Left lung (tissue), 10 donors: ENCODE results near the gene HOXA11. TPM values are rescaled to one million over a fixed set of nuclear protein-coding genes. Genes with fewer than 3 reads are reported as not detected.

ENCODE experiments used
- ATAC-seq: fragments of 200-7000 bp; cut with Tn5 transposase; one replicate; pipeline ENCODE4 v1.9.1; 2020; ENCODE audit warnings: moderate library complexity
- DNase-seq, 4 donors: peaks; one replicate each; pipeline ENCODE4 v3.0.0-alpha.2; 2013 to 2020
- H3K27ac ChIP-seq, 2 donors: fragments of 200-600 bp; sonication (generic) in 1 of 2; one replicate each; pipeline versions ENCODE4 v1.5.0 to v1.8.0; 2020 to 2021
- H3K27me3 ChIP-seq, 2 donors: fragments of 200-600 bp; sonication (generic) in 1 of 2; one replicate each; pipeline versions ENCODE4 v1.5.0 to v1.8.0; 2020 to 2021
- H3K36me3 ChIP-seq, 2 donors: fragments of 200-600 bp; sonication (generic) in 1 of 2; one replicate each; pipeline versions ENCODE4 v1.5.0 to v1.8.0; 2020 to 2021
- H3K4me1 ChIP-seq, 2 donors: fragments of 200-600 bp; one replicate each; pipeline ENCODE4 v1.8.0; 2021
- H3K4me3 ChIP-seq, 2 donors: fragments of 200-600 bp; sonication (generic) in 1 of 2; one replicate each; pipeline versions ENCODE4 v1.5.0 to v1.8.0; 2020 to 2021; ENCODE audit warnings: mild to moderate bottlenecking in 1 of 2
- H3K9me3 ChIP-seq, 2 donors: fragments of 200-600 bp; sonication (generic) in 1 of 2; one replicate each; pipeline versions ENCODE4 v1.5.0 to v1.8.0; 2020 to 2021
- intact Hi-C, 2 donors: fragments of 100-400 bp; cut with DNase I; formaldehyde crosslinking; loops; one replicate each; pipeline versions ENCODE4 v1.11.2 to v1.14.2; 2022
- polyA plus RNA-seq, 6 donors: library from polyadenylated mRNA; unstranded; fragments of 120-200 nt; gene quantifications; one replicate each; pipeline ENCODE4 v1.2.1, GENCODE V29; 2013; ENCODE audit not compliant: insufficient read length in 6 of 6
- total RNA-seq, 2 donors: library from RNA; stranded (reverse); fragmentation: NEBNext Ultra II Directional; extraction: Animal tissue kit (Norgen Biotek cat#: 25700); gene quantifications; one replicate each; pipeline ENCODE4 v1.2.1, GENCODE V29; 2021
- TF ChIP-seq, protein P1 (sequence below), 2 donors: fragments of 200-600 bp; sonication (generic) in 1 of 2; IDR thresholded peaks; one replicate each; pipeline versions ENCODE4 v1.5.0 to v1.8.0; 2021; ENCODE audit warnings: antibody characterized with exemption in 2 of 2
- donor health status: DM: no; HTN: yes; CAD: no.
- donor health status: DM: no; HTN: no; CAD: no.

HOXA11 gene
- total and polyA plus RNA-seq, 8 donors: 0.10 to 0.23 (median 0.13) TPM; not detected in 4

DNA sequence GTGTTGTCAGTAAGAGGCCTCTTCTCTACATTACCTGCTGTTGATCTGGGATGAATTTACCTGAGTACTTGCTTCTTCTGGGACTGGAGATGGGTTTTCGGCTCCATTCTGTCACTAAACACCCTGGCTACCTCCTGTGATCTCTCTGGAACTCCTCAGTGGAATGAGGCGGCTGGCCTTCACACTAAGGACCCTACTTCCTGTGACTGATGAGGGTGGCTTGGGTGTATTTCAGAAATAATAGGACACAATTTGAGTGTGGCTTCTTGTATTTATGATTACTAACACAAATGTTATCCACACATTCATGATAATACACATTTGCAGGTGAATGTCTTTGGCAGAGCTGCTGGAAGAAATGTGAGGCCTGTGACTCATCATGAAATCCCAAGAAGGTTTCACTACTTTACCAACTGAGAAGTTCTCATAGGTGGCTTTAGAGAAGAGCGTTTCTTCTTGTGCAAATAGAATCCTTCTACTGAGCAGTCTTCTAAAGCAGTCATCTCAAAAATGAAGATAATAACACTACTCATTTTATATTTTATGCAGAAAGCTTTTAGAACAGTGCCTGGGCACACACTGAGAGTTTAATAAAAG, 36.3 kb upstream of the HOXA11 start:
- peaks cover 0 to 7% of the 10 kb centered on the region in 2 donors for H3K4me1 ChIP-seq
- intact Hi-C loops: no loop called here
- H3K27me3 ChIP-seq: peaks cover 86 to 100% of the 10 kb centered on the region in 2 donors
- H3K27ac ChIP-seq: no peak overlapping the region
- no peak overlapping the region for H3K4me3 ChIP-seq
- TF ChIP-seq, protein P1, sequence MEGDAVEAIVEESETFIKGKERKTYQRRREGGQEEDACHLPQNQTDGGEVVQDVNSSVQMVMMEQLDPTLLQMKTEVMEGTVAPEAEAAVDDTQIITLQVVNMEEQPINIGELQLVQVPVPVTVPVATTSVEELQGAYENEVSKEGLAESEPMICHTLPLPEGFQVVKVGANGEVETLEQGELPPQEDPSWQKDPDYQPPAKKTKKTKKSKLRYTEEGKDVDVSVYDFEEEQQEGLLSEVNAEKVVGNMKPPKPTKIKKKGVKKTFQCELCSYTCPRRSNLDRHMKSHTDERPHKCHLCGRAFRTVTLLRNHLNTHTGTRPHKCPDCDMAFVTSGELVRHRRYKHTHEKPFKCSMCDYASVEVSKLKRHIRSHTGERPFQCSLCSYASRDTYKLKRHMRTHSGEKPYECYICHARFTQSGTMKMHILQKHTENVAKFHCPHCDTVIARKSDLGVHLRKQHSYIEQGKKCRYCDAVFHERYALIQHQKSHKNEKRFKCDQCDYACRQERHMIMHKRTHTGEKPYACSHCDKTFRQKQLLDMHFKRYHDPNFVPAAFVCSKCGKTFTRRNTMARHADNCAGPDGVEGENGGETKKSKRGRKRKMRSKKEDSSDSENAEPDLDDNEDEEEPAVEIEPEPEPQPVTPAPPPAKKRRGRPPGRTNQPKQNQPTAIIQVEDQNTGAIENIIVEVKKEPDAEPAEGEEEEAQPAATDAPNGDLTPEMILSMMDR (IDR thresholded peaks at IDR 0.05): no peak
- H3K9me3 ChIP-seq: no peaks in the 10 kb centered on the region
- no peak for DNase-seq
- no peaks in the 10 kb centered on the region for H3K36me3 ChIP-seq
- ATAC-seq: no peak

DNA sequence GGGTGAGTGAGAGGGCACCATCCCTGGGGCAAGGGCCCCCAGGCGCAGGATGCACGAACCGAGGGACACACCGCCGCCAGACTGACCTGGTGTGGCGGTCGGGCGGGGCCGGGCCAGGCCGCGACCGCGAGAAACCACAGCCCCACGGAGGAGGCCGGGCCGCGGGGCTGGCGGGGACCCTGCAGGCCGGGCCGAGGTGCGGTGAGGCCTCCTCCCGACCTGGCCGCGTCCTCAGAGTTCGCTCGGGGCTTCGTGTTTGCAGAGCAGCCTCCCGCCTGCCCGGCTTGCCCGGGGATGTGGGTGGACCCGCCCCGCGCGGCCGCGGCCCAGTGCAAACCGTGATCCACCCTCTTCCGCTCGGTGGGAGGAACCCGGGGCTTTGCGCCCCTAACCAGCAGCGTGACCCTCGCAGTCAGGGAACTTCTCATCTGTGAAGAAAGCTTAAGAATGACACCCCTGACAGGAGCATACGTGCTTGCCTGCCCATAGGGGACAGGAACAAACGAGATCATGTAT, 35.5 kb upstream of the HOXA11 start:
- intact Hi-C loops: no loop called here
- H3K9me3 ChIP-seq: no peaks in the 10 kb centered on the region
- no peak overlapping the region for H3K4me3 ChIP-seq
- peaks cover 86 to 100% of the 10 kb centered on the region in 2 donors for H3K27me3 ChIP-seq
- DNase-seq: no peak
- TF ChIP-seq, protein P1 (IDR thresholded peaks at IDR 0.05): no peak
- no peaks in the 10 kb centered on the region for H3K36me3 ChIP-seq
- ATAC-seq: peak; percentile 15
- peaks cover 0 to 7% of the 10 kb centered on the region in 2 donors for H3K4me1 ChIP-seq
- no peak overlapping the region for H3K27ac ChIP-seq

DNA sequence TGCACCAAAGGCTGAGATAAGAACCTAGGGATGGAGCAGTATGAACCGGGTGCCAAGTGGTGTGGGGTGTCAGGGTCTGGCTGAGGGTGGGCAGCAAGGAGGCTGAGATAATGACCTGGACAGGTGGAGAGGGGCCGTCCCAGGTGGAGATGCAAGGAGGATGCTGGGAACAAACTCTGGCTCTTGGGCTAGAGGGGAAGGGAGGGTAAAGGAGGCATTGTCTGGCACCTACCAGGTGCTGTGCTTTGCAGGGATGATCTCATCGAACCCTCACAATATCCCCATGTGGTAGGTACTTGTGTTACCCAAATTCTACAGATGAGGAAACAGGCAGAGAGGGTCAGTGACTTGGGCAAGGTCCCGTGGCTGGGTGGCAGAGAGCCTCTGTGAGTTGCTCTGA, 34.8 kb upstream of the HOXA11 start:
- TF ChIP-seq, protein P1 (IDR thresholded peaks at IDR 0.05): no peak
- H3K9me3 ChIP-seq: no peaks in the 10 kb centered on the region
- peaks cover 86 to 100% of the 10 kb centered on the region in 2 donors for H3K27me3 ChIP-seq
- H3K4me3 ChIP-seq: no peak overlapping the region
- H3K36me3 ChIP-seq: no peaks in the 10 kb centered on the region
- H3K27ac ChIP-seq: no peak overlapping the region
- intact Hi-C loops: no loop called here
- ATAC-seq (no peak), DNase-seq (no peak)
- H3K4me1 ChIP-seq: peaks cover 0 to 7% of the 10 kb centered on the region in 2 donors

DNA sequence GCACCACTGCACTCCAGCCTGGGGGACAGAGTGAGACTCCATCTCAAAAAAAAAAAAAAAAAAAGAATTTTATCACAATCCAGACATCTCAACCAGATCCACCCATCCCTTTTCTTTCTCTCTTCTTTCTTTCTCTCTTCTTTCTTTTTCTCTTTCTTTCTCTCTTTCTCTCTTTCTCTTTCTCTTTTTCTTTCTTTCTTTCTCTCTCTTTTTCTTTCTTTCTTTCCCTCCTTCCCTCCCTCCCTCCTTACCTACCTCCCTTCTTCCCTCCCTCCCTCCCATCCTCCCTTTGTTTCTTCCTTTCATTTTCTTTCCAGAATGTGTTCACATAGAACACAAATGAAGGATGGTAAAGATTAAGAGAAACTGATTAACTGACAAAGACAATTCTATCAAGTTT, 32.9 kb upstream of the HOXA11 start:
- Histone ChIP-seq H3K4me1 (peaks cover 0 to 13% of the 10 kb centered on the region in 2 donors), H3K36me3 (no peaks in the 10 kb centered on the region), H3K4me3 (no peak overlapping the region), H3K9me3 (no peaks in the 10 kb centered on the region), H3K27ac (no peak overlapping the region), H3K27me3 (peaks cover 84 to 100% of the 10 kb centered on the region in 2 donors)
- TF ChIP-seq, protein P1 (IDR thresholded peaks at IDR 0.05): no peak
- DNase-seq (no peak), ATAC-seq (no peak)
- intact Hi-C loops: no loop called here

DNA sequence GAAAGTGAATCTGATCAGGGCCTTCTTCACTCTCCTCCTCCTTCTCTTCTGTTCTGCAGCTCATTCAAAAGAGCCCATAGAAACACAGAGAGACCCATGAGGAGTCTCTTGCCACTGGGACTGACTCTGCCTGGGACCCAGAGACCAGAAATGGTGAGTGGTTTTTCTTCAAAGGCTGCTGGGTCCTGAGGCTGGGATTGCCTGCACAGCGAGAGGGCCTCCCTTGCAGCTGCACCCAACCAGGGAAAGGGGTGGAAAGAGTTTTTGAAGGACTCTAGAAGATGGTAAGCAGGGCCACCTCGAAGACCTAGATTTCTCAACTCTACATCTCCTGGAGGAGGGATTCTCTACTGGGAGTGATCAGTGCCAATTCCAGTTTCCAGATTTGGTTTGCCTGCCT, 30.3 kb upstream of the HOXA11 start:
- no peak overlapping the region for H3K4me3 ChIP-seq
- no peaks in the 10 kb centered on the region for H3K36me3 ChIP-seq
- ATAC-seq: no peak
- intact Hi-C loops: no loop called here
- peaks cover 0 to 17% of the 10 kb centered on the region in 2 donors for H3K4me1 ChIP-seq
- TF ChIP-seq, protein P1 (IDR thresholded peaks at IDR 0.05): no peak
- no peaks in the 10 kb centered on the region for H3K9me3 ChIP-seq
- DNase-seq: no peak
- no peak overlapping the region for H3K27ac ChIP-seq
- peaks cover 84 to 100% of the 10 kb centered on the region in 2 donors for H3K27me3 ChIP-seq
